ENCODE data around the gene CEP350.
A peak's percentile ranks its signal among the peaks of the same experiment; 100 is the strongest.
"Not testable (repeated sequence)": the region's sequence is repeated elsewhere in the genome, so short reads cannot be mapped to it uniquely, and the experiment has no call there.

Gene CEP350

GRCh38 chr1:179951383-179952144 lies 3.0 kb upstream of the CEP350 start:
- DNase-seq: no peak

- no peak for DNase-seq
Observed at GRCh38 chr1:179952186-179952585, 2.4 kb upstream of the CEP350 start.

GRCh38 chr1:179953974-179954492 lies 577 bp upstream of the CEP350 start:
- peak; percentile 40 for DNase-seq

- DNase-seq: no peak
Observed at GRCh38 chr1:179955287-179955680, 674 bp downstream of the CEP350 start.

- DNase-seq: no peak
Observed at GRCh38 chr1:179955731-179956130, 1.1 kb downstream of the CEP350 start.

- no peak for DNase-seq
Observed at GRCh38 chr1:179958359-179958758, 3.7 kb downstream of the CEP350 start.

- DNase-seq: not testable (repeated sequence)
Observed at GRCh38 chr1:179962168-179962567, 7.6 kb downstream of the CEP350 start.

GRCh38 chr1:179966551-179966950 lies 11.9 kb downstream of the CEP350 start:
- DNase-seq: no peak

- DNase-seq: no peak
Observed at GRCh38 chr1:179968284-179968993, 13.8 kb downstream of the CEP350 start.

- no peak for DNase-seq
Observed at GRCh38 chr1:179968994-179969919, 14.6 kb downstream of the CEP350 start.

GRCh38 chr1:179969962-179970361 lies 15.4 kb downstream of the CEP350 start:
- DNase-seq: no peak

GRCh38 chr1:179971563-179972496 lies 17.2 kb downstream of the CEP350 start:
- DNase-seq: no peak

GRCh38 chr1:179973198-179974110 lies 18.8 kb downstream of the CEP350 start:
- no peak for DNase-seq

GRCh38 chr1:179976970-179977651 lies 22.5 kb downstream of the CEP350 start:
- no peak for DNase-seq

- DNase-seq: no peak
Observed at GRCh38 chr1:179978199-179979079, 23.8 kb downstream of the CEP350 start.

GRCh38 chr1:179984101-179984500 lies 29.5 kb downstream of the CEP350 start:
- DNase-seq: no peak

GRCh38 chr1:179984942-179985341 lies 30.3 kb downstream of the CEP350 start:
- DNase-seq: no peak

- no peak for DNase-seq
Observed at GRCh38 chr1:179990847-179991246, 36.2 kb downstream of the CEP350 start.

GRCh38 chr1:179995576-179995975 lies 41.0 kb downstream of the CEP350 start:
- DNase-seq: no peak

Measured in CD4-positive, alpha-beta T cell treated with Interferon gamma for 1 hour (primary cell).